HepG2 (cell line): ENCODE data around the gene ENPP7. TPM values are rescaled to one million over a fixed set of nuclear protein-coding genes. Genes with fewer than 3 reads are reported as not detected.

Experiments used
- ATAC-seq: fragments of 200-7000 bp; cut with Tn5 transposase; 3 replicates; pipeline ENCODE4 v1.9.1; 2020; ENCODE audit warnings: mild to moderate bottlenecking, moderate library complexity
- BruUV-seq: library from RNA; stranded (reverse); fragments of 400-500 nt; replicated peaks from 2 replicates; lab custom pipeline; 2021; lab: Mats Ljungman, UMichigan
- CTCF ChIA-PET: fragments of 300-600 bp; formaldehyde crosslinking; extraction: SDS; loops from one replicate; lab custom pipeline; 2021; ENCODE audit warnings: low total read pairs, inconsistent platforms, low intra/inter-chr PET ratio; lab: Yijun Ruan, JAX
- POLR2A ChIA-PET: fragments of 350-600 bp; sonication (Branson Sonifier 250); formaldehyde crosslinking; loops from one replicate; lab custom pipeline; 2020; ENCODE audit warnings: antibody characterized with exemption, inconsistent platforms; lab: Yijun Ruan, JAX
- DNase-seq: peaks from one replicate; pipeline ENCODE4 v3.0.0-alpha.2; 2015; ENCODE audit warnings: low spot score
- FAIRE-seq: peaks from 3 replicates; lab custom pipeline; 2011; peaks lifted over from hg19 to GRCh38; lab: Jason Lieb, UNC
- H2AFZ ChIP-seq: one replicate; pipeline ENCODE4 v1.6.1; 2011; ENCODE audit warnings: low read length, inconsistent platforms
- H3K27ac ChIP-seq: fragments of 300-600 bp; 3 replicates; pipeline ENCODE4 v1.8.0; 2011; ENCODE audit warnings: mixed run types, mild to moderate bottlenecking, mixed read lengths, low read length, inconsistent platforms; ENCODE audit not compliant: insufficient read depth; ENCODE audit errors: extremely low read length
- H3K27me3 ChIP-seq, 2 experiments: fragments of 200-600 bp in 1 of 2; 2 replicates in 1 of 2; 3 replicates in 1 of 2; pipeline versions ENCODE4 v1.6.0 to v1.8.0; 2011; ENCODE audit warnings: low read length in 2 of 2, mild to moderate bottlenecking in 2 of 2, moderate library complexity in 2 of 2, inconsistent platforms in 1 of 2; ENCODE audit not compliant: insufficient read depth in 2 of 2, control insufficient read depth in 1 of 2
- H3K36me3 ChIP-seq, 2 experiments: fragments of 200-600 bp in 1 of 2; replicated peaks in 1 of 2; 2 replicates in 1 of 2; 3 replicates in 1 of 2; pipeline versions ENCODE4 v1.5.1 to v1.8.0; 2011; ENCODE audit warnings: low read length in 2 of 2, inconsistent platforms in 1 of 2; ENCODE audit not compliant: insufficient read depth in 2 of 2, control insufficient read depth in 1 of 2
- H3K4me1 ChIP-seq: 2 replicates; pipeline ENCODE4 v1.5.1; 2012; ENCODE audit warnings: low read length, inconsistent platforms; ENCODE audit not compliant: insufficient read depth
- H3K4me2 ChIP-seq: 2 replicates; pipeline ENCODE4 v1.6.0; 2011; ENCODE audit warnings: low read depth, low read length, inconsistent platforms
- H3K4me3 ChIP-seq, 3 experiments: fragments of 200-600 bp in 1 of 3; sonication (generic), shearing (Covaris generic) in 1 of 3; replicated peaks in 1 of 3; 2 replicates each; pipeline ENCODE4 v1.5.1; 2011 to 2016; ENCODE audit warnings: low read length in 3 of 3, inconsistent platforms in 2 of 3, low read depth in 2 of 3, mild to moderate bottlenecking in 2 of 3, control low read depth in 1 of 3, mixed read lengths in 1 of 3; ENCODE audit not compliant: insufficient read depth in 1 of 3
- H3K79me2 ChIP-seq: one replicate; pipeline ENCODE4 v1.6.1; 2011; ENCODE audit warnings: low read length, inconsistent platforms; ENCODE audit not compliant: insufficient read depth
- H3K9ac ChIP-seq: 2 replicates; pipeline ENCODE4 v1.6.0; 2011; ENCODE audit warnings: mild to moderate bottlenecking, low read depth, low read length, inconsistent platforms; ENCODE audit not compliant: insufficient read depth
- H3K9me3 ChIP-seq: 2 replicates; pipeline ENCODE4 v1.5.1; 2012; ENCODE audit warnings: mild to moderate bottlenecking, low read length
- H4K20me1 ChIP-seq: 2 replicates; pipeline ENCODE4 v1.6.0; 2011; ENCODE audit warnings: inconsistent platforms, mild to moderate bottlenecking, low read length, moderate library complexity; ENCODE audit not compliant: insufficient read depth
- HDAC2 ChIP-seq: sonication (generic); formaldehyde crosslinking; IDR thresholded peaks from 2 replicates; pipeline ENCODE4 v1.4.0; 2020; ENCODE audit warnings: missing genetic modification reagents
- HNRNPLL ChIP-seq: fragments of 200-400 bp; formaldehyde crosslinking; IDR thresholded peaks from 2 replicates; pipeline ENCODE4 v1.6.1; 2017; ENCODE audit warnings: mild to moderate bottlenecking, low read depth, low read length; ENCODE audit not compliant: poor library complexity, severe bottlenecking
- JUN ChIP-seq: sonication (generic); formaldehyde crosslinking; IDR thresholded peaks from 2 replicates; pipeline ENCODE4 v1.4.0; 2020; ENCODE audit warnings: mild to moderate bottlenecking, missing genetic modification reagents
- MEIS2 ChIP-seq: sonication (generic); formaldehyde crosslinking; IDR thresholded peaks from 2 replicates; pipeline ENCODE4 v1.9.0; 2021; ENCODE audit warnings: mild to moderate bottlenecking, missing genetic modification reagents
- MNT ChIP-seq: fragments of 450-650 bp; IDR thresholded peaks from 2 replicates; pipeline ENCODE4 v1.6.1; 2016
- MTA3 ChIP-seq: sonication (generic); formaldehyde crosslinking; IDR thresholded peaks from 2 replicates; pipeline ENCODE4 v1.4.0; 2020; ENCODE audit warnings: missing genetic modification reagents
- PAX8 ChIP-seq: sonication (generic); formaldehyde crosslinking; IDR thresholded peaks from 2 replicates; pipeline ENCODE4 v1.8.0; 2022; ENCODE audit warnings: mild to moderate bottlenecking, missing genetic modification reagents, borderline replicate concordance
- RAD21 ChIP-seq: fragments of 450-650 bp; formaldehyde crosslinking; IDR thresholded peaks from 2 replicates; pipeline ENCODE4 v1.5.0; 2020; ENCODE audit warnings: mild to moderate bottlenecking
- ZNF225 ChIP-seq: sonication (generic); formaldehyde crosslinking; IDR thresholded peaks from 2 replicates; pipeline ENCODE4 v1.4.0; 2020; ENCODE audit warnings: mild to moderate bottlenecking, missing genetic modification reagents
- ZNF251 ChIP-seq: sonication (generic); formaldehyde crosslinking; IDR thresholded peaks from 2 replicates; pipeline ENCODE4 v1.9.0; 2021; ENCODE audit warnings: mild to moderate bottlenecking, missing genetic modification reagents
- ZNF256 ChIP-seq: sonication (generic); formaldehyde crosslinking; conservative IDR thresholded peaks from 2 replicates; pipeline ENCODE4 v1.4.0; 2020; ENCODE audit warnings: missing genetic modification reagents
- WGBS: methylation state at CpG from one replicate; pipeline ENCODE4 v1.1.6; 2017; ENCODE audit warnings: low lambda C conversion rate; 5-methylcytosine and 5-hydroxymethylcytosine counted together
- in situ Hi-C: cut with HindIII; loops from 2 replicates; pipeline ENCODE4 v1.10.0; 2017; ENCODE audit warnings: low pct_unique_long_range_greater_than_20kb; ENCODE audit not compliant: extremely low pct_ligation_motif_present
- intact Hi-C: fragments of 100-400 bp; cut with micrococcal nuclease; formaldehyde crosslinking; loops from one replicate; pipeline ENCODE4 v1.10.0; 2022; ENCODE audit not compliant: unreplicated experiment
- polyA plus RNA-seq, 8 experiments: library from polyadenylated mRNA; depleted of rRNA in 3 of 8; stranded (reverse) in 7 of 8; unstranded in 1 of 8; fragments of >200 nt; fragmentation: Illumina TruSeq in 4 of 8; extraction: Trizol in 4 of 8; gene quantifications; 2 replicates each; pipeline versions ENCODE4 v1.2.1 to v1.2.3, GENCODE V29; 2011 to 2016; ENCODE audit warnings: low read depth in 4 of 8, missing spikeins in 1 of 8, mixed read lengths in 1 of 8; ENCODE audit not compliant: insufficient read depth in 1 of 8
- total RNA-seq, 5 experiments: library from RNA; depleted of rRNA; stranded (reverse); fragments of >200 nt; fragmentation: Illumina TruSeq; extraction: Trizol; gene quantifications; 2 replicates each; pipeline ENCODE4 v1.2.3, GENCODE V29; 2016; ENCODE audit warnings: low read depth in 1 of 5
- TF ChIP-seq, protein P1 (sequence below): sonication (generic); IDR thresholded peaks from 2 replicates; pipeline ENCODE4 v1.6.1; 2016; ENCODE audit warnings: low read depth, borderline replicate concordance

ENPP7 gene
- total and polyA plus RNA-seq, 2 of the 13 experiments (the other 11 are each of a cell fraction or from before 2014, with no cell fraction given) = 1.1 to 2.2 TPM

DNA sequence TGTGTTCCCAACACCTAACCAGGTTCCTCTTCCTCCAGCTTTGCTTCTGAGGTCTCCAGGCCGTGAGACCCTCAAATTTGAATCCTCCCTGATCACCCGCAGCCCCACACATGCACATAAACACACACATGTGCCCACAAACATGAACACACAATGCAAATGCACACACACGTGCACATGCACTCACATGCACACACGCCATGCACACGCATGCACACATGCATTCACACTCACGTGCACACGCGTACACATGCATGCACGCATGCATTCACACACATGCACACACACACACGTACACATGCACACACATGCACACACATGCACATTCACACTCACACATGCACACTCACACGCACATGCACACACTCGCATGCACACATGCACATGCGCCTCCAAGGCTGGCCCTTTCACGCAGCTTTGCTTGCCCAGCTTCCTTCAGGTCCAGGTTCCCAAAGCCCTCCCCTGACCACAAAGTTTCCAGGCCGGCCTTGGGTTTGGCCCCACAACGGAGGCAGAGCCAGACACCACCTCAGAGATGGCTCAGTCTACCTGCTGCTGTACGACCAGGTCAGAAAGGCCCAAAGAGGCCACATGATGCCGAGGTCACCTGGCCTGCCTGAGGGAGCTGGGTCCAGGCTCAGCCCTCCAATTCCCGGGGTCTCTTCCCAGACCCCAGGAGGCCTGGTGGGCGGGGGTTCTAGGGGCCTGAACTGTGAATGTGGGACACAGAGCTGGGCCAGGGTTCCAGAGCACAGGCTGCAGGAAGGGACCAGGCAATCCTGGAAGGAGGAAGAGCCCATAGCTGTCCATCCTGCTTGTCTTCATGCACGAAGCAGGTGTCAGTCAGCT is 39.5 kb upstream of the ENPP7 start:
- ChIA-PET CTCF (no interaction called here), POLR2A (no interaction called here)
- Histone ChIP-seq H3K79me2 (no peaks in the 10 kb centered on the region), H2AFZ (no peak overlapping the region), H3K4me3 (no peak overlapping the region), H3K36me3 (no peaks in the 10 kb centered on the region), H4K20me1 (peaks cover 4% of the 10 kb centered on the region), H3K27ac (no peak overlapping the region), H3K27me3 (peaks cover 45 to 90% of the 10 kb centered on the region in 2 experiments), H3K4me1 (no peaks in the 10 kb centered on the region), H3K9me3 (no peaks in the 10 kb centered on the region), H3K4me2 (no peak overlapping the region), H3K9ac (no peak overlapping the region)
- no peak for DNase-seq
- 26% methylated on average over 21 of the region's 21 CpGs for WGBS
- no peak for ATAC-seq
- in situ Hi-C loops (no loop called here), intact Hi-C loops (no loop called here)
- BruUV-seq = no TSS peak
- peak; percentile 97 for TF ChIP-seq MNT
- no peak for TF ChIP-seq ZNF225 (CRISPR knock-in tag)
- no peak for FAIRE-seq

DNA sequence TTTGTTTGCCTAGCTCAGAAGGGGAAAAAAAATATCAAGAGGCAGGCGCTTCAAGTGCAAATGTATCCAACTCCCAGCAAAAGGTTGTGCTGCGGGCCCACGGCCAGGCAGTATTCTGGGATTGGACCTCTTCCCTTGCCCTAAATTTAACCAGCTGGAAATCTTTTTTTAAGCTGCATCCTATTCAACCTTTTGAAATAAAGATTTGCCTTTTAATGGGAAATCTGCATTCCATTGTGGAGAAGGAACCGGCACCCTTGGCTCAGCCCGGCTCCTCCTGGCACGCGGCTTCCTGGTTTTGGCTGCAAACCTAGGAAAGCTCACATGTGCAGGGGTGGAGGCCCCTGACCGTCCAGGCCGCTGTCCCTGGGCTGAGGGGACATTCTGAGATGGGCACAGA is 38.8 kb upstream of the ENPP7 start:
- BruUV-seq = no TSS peak
- TF ChIP-seq MTA3 (CRISPR knock-in tag) = no peak
- TF ChIP-seq HNRNPLL = no peak
- no peak for TF ChIP-seq HDAC2
- TF ChIP-seq ZNF251 (CRISPR knock-in tag) = no peak
- no peak for TF ChIP-seq MEIS2 (CRISPR knock-in tag)
- TF ChIP-seq, protein P1, sequence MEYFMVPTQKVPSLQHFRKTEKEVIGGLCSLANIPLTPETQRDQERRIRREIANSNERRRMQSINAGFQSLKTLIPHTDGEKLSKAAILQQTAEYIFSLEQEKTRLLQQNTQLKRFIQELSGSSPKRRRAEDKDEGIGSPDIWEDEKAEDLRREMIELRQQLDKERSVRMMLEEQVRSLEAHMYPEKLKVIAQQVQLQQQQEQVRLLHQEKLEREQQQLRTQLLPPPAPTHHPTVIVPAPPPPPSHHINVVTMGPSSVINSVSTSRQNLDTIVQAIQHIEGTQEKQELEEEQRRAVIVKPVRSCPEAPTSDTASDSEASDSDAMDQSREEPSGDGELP = no peak
- no peak for TF ChIP-seq JUN (CRISPR knock-in tag)
- no peak for TF ChIP-seq PAX8 (CRISPR knock-in tag)
- TF ChIP-seq RAD21 (CRISPR knock-in tag) = no peak
- no peak for TF ChIP-seq ZNF256 (CRISPR knock-in tag)
- DNase-seq (no peak), FAIRE-seq (no peak), ATAC-seq (no peak)
- no peak overlapping the region for H3K27ac ChIP-seq
- intact Hi-C loops = no loop called here
- H3K9me3 ChIP-seq = no peaks in the 10 kb centered on the region
- H4K20me1 ChIP-seq = peaks cover 4% of the 10 kb centered on the region
- H3K4me1 ChIP-seq = no peaks in the 10 kb centered on the region
- no peak overlapping the region for H3K4me2 ChIP-seq
- H3K79me2 ChIP-seq = no peaks in the 10 kb centered on the region
- H3K27me3 ChIP-seq = peaks cover 43 to 90% of the 10 kb centered on the region in 2 experiments; a peak in 4 of 5 replicates
- no peaks in the 10 kb centered on the region for H3K36me3 ChIP-seq
- ChIA-PET POLR2A (no interaction called here), CTCF (no interaction called here)
- H2AFZ ChIP-seq = no peak overlapping the region
- WGBS = 21% methylated on average over 9 of the region's 9 CpGs
- in situ Hi-C loops = no loop called here
- H3K4me3 ChIP-seq = no peak overlapping the region
- H3K9ac ChIP-seq = no peak overlapping the region
